ENCODE measurements around the gene AHSG.
"Not testable (repeated sequence)": the region's sequence is repeated elsewhere in the genome, so short reads cannot be mapped to it uniquely, and the experiment has no call there.

- TF ChIP-seq CTCF, POLR2A (IDR thresholded peaks at IDR 0.05): not testable (repeated sequence)
Observed at GRCh38 chr3:186586245-186586644, 26.6 kb upstream of the AHSG start.
